Adrenal gland (tissue), 5 donors: ENCODE data around the gene FCER1A.

Experiments
- POLR2A ChIP-seq, 2 donors: fragments of 450-650 bp; IDR thresholded peaks; one replicate each; pipeline ENCODE4 v1.6.1; 2017; ENCODE audit warnings: antibody characterized with exemption in 2 of 2, mild to moderate bottlenecking in 2 of 2, moderate library complexity in 1 of 2
- TF ChIP-seq, protein P1 (sequence below), 6 experiments: fragments of 450-650 bp in 4 of 6; fragments of 200-600 bp in 2 of 6; sonication (generic) in 1 of 6; IDR thresholded peaks; 1 replicate in 5 of 6; 2 replicates in 1 of 6; pipeline versions ENCODE4 v1.5.1 to v1.8.0; 2016 to 2021; ENCODE audit warnings: antibody characterized with exemption in 6 of 6, mild to moderate bottlenecking in 2 of 6, moderate library complexity in 1 of 6
- donor health status: DM: no; HTN: no; CAD: no.

DNA sequence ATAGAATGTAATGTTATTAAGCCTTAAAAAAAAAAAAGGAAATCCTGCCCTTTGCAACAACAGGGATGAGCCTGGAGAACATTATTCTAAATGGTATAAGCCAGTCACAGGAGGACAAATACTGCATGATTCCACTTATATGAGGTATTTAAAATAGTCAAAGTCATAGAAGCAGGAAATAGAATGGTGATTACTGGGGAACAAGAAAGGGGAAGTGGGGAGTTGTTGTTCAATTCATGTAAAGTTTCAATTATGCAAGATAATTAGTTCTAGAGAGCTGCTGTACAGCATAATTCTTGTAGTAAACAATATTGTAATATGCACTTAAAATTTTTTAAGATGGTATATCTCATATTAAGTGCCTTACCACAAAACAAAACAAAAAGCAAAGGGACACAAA, 13.2 kb downstream of the FCER1A start:
- TF ChIP-seq, protein P1, sequence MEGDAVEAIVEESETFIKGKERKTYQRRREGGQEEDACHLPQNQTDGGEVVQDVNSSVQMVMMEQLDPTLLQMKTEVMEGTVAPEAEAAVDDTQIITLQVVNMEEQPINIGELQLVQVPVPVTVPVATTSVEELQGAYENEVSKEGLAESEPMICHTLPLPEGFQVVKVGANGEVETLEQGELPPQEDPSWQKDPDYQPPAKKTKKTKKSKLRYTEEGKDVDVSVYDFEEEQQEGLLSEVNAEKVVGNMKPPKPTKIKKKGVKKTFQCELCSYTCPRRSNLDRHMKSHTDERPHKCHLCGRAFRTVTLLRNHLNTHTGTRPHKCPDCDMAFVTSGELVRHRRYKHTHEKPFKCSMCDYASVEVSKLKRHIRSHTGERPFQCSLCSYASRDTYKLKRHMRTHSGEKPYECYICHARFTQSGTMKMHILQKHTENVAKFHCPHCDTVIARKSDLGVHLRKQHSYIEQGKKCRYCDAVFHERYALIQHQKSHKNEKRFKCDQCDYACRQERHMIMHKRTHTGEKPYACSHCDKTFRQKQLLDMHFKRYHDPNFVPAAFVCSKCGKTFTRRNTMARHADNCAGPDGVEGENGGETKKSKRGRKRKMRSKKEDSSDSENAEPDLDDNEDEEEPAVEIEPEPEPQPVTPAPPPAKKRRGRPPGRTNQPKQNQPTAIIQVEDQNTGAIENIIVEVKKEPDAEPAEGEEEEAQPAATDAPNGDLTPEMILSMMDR (IDR thresholded peaks at IDR 0.05): no peak
- TF ChIP-seq POLR2A (IDR thresholded peaks at IDR 0.05): no peak
